Measurements from ENCODE around the gene CMSS1.

CMSS1 gene

GRCh38 chr3:100157685-100158084 is 340.0 kb downstream of the CMSS1 start:
- no peak for TF ChIP-seq CTCF (IDR thresholded peaks at IDR 0.05; ENCODE audit: low read depth, low read length)

GRCh38 chr3:100158918-100159330 is 341.3 kb downstream of the CMSS1 start:
- no peak for TF ChIP-seq CTCF (IDR thresholded peaks at IDR 0.05; ENCODE audit: low read depth, low read length)
- DNase-seq (ENCODE audit: low read depth in 2 of 2) = no peak
- H3K4me3 ChIP-seq (replicated peaks in 1 of 2; ENCODE audit: low read depth in 2 of 2, low read length in 2 of 2) = no peak overlapping the region

More at GRCh38 chr3:100157685-100158084, 340.0 kb downstream of the CMSS1 start:
- H3K4me3 ChIP-seq (replicated peaks in 1 of 2; ENCODE audit: low read depth in 2 of 2, low read length in 2 of 2) = no peak overlapping the region
- DNase-seq (ENCODE audit: low read depth in 2 of 2) = no peak

GRCh38 chr3:100159331-100160153 is 341.9 kb downstream of the CMSS1 start:
- TF ChIP-seq CTCF (IDR thresholded peaks at IDR 0.05; ENCODE audit: low read depth, low read length) = no peak
- peak; percentile 77 to 81 for DNase-seq (ENCODE audit: low read depth in 2 of 2)
- H3K4me3 ChIP-seq (replicated peaks in 1 of 2; ENCODE audit: low read depth in 2 of 2, low read length in 2 of 2) = no peak overlapping the region

- DNase-seq (ENCODE audit: low read depth in 2 of 2) = no peak
- H3K4me3 ChIP-seq (replicated peaks in 1 of 2; ENCODE audit: low read depth in 2 of 2, low read length in 2 of 2) = no peak overlapping the region
- TF ChIP-seq CTCF (IDR thresholded peaks at IDR 0.05; ENCODE audit: low read depth, low read length) = no peak
Measured at GRCh38 chr3:100160521-100160920, 342.9 kb downstream of the CMSS1 start.

- no peak for TF ChIP-seq CTCF (IDR thresholded peaks at IDR 0.05; ENCODE audit: low read depth, low read length)
- H3K4me3 ChIP-seq (replicated peaks in 1 of 2; ENCODE audit: low read depth in 2 of 2, low read length in 2 of 2) = no peak overlapping the region
- DNase-seq (ENCODE audit: low read depth in 2 of 2) = peak in 1 of 2 donors; percentile 48
Measured at GRCh38 chr3:100163787-100164186, 346.1 kb downstream of the CMSS1 start.

- H3K4me3 ChIP-seq (replicated peaks in 1 of 2; ENCODE audit: low read depth in 2 of 2, low read length in 2 of 2) = no peak overlapping the region
- TF ChIP-seq CTCF (IDR thresholded peaks at IDR 0.05; ENCODE audit: low read depth, low read length) = no peak
- no peak for DNase-seq (ENCODE audit: low read depth in 2 of 2)
Measured at GRCh38 chr3:100164743-100165142, 347.1 kb downstream of the CMSS1 start.
